AG09309 (cell line): ENCODE measurements around the gene DLG1.
A peak's percentile ranks its signal among the peaks of the same experiment; 100 is the strongest.

ENCODE experiments used
- DNase-seq: peaks from one replicate; pipeline ENCODE4 v3.0.0-alpha.2; 2010; ENCODE audit warnings: low read depth
- H3K4me3 ChIP-seq: 2 replicates; pipeline ENCODE4 v1.5.1; 2011; ENCODE audit warnings: mild to moderate bottlenecking, low read depth, low read length, moderate library complexity; ENCODE audit not compliant: control insufficient read depth
- TF ChIP-seq, protein P1 (sequence below): IDR thresholded peaks from 2 replicates; pipeline ENCODE4 v1.5.1; 2011; ENCODE audit warnings: mild to moderate bottlenecking, low read depth, low read length, inconsistent platforms; ENCODE audit not compliant: insufficient read depth, control insufficient read depth; ENCODE audit errors: missing control alignments

The DLG1 gene

DNA sequence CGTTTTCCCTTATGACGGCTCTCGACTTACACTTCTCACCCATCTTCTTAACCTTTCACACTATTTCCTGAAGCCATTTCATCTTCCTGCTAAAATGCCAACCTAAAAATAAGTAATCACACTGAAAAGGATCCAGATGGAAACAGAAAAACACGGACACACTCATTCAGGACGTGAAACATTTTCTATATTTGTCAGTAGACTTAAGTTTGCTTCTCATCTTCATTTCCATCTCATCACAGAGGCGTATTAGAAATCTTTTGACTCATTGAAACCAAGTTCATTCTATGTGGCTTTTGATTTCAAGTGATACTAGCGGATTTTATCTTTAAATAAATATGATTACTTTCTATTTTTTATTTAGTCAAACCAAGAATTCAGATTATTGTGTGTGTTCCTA, 27.4 kb upstream of the DLG1 start:
- no peak for DNase-seq
- TF ChIP-seq, protein P1, sequence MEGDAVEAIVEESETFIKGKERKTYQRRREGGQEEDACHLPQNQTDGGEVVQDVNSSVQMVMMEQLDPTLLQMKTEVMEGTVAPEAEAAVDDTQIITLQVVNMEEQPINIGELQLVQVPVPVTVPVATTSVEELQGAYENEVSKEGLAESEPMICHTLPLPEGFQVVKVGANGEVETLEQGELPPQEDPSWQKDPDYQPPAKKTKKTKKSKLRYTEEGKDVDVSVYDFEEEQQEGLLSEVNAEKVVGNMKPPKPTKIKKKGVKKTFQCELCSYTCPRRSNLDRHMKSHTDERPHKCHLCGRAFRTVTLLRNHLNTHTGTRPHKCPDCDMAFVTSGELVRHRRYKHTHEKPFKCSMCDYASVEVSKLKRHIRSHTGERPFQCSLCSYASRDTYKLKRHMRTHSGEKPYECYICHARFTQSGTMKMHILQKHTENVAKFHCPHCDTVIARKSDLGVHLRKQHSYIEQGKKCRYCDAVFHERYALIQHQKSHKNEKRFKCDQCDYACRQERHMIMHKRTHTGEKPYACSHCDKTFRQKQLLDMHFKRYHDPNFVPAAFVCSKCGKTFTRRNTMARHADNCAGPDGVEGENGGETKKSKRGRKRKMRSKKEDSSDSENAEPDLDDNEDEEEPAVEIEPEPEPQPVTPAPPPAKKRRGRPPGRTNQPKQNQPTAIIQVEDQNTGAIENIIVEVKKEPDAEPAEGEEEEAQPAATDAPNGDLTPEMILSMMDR, result no peak
- H3K4me3 ChIP-seq, result no peak overlapping the region

DNA sequence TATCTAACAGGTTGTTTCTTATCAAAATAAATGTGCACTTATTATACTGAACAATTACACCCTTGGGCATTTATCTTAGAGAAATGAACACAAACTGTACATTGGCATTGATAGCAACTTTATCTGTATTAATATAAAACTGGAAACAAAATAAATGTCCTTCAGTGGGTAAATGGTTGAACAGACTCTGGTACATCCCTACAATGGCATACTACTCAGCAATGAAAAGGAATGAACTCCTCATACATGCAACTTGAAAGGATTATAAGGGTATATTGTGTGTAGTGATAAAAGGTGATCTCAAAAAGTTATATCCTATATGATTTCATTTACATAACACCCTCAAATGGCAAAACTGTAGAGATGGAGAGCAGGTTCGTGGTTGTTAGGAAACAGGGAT, 23.7 kb upstream of the DLG1 start:
- no peak overlapping the region for H3K4me3 ChIP-seq
- TF ChIP-seq, protein P1, result no peak
- DNase-seq, result no peak

DNA sequence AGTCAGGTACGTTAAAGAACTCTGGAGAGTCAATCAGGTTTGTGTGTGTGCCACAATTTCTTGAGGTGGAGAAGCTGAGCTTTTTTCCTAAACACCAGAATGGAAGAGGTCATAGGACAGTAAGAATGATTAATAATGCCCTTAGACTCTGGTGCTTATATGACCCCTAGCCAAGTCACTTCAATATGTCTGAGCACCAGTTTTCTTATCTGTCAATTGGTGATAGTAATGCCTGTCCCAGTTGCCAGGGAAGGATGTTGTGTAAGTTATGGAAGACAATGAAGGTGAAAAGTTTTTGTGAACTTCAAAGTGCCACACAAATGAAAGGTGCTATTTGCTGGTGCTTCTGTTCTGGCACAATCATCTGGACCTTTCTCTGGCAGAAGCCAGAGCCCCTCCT, 22.2 kb upstream of the DLG1 start:
- TF ChIP-seq, protein P1, result no peak
- H3K4me3 ChIP-seq, result no peak overlapping the region
- DNase-seq, result no peak

DNA sequence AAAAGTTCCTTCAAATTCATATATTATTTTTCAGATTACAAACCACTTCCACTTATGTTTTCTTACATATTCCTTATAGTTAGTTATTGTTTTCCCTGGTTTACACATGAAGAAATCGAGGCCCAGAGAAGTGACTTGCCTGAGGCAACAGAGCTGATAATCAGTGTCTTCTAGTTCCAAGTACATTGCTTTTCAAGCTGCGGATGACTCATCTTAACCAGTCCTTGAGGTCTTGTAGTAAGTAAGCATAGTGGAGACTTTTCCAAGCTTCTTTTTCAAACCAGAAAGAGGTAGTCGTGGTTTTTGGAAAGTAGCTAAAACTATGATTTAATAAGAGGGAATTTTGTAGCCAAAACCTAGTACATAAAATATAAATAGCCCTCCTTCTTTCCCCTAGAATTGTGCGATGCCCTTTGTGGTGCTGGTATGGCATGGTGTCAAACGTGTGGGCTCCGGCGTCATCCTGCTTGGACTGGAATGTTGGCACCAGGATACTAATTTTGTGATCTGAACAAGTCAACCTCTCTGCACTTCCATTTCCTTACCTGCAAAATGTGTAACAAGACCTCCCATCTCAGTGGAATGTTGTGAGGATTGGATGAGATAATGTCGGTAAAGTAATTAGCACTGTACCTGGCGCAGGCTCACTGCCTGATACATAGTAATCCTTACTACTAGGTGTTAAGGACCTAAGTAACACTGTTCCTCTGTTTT, 19.0 kb upstream of the DLG1 start:
- H3K4me3 ChIP-seq, result no peak overlapping the region
- TF ChIP-seq, protein P1, result no peak
- peak; percentile 94 for DNase-seq

DNA sequence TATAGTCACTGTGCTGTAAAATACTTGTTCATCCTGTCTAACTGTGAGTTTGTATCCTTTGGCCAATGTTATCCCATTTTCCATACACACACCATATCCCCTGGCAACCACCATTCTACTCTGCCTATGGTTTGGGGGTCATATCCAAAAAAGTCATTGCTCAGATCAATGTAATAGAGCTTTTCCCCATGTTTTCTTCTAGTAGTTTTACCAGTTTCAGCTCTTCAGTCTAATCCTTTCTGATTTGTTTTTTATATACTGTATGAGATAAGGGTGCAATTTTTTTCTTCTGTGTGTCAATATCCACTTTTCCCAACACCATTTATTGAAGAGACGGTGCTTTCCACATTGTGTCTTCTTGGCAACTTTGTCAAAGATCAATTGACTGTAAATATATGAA, 14.0 kb upstream of the DLG1 start:
- no peak overlapping the region for H3K4me3 ChIP-seq
- DNase-seq, result no peak
- TF ChIP-seq, protein P1, result no peak

DNA sequence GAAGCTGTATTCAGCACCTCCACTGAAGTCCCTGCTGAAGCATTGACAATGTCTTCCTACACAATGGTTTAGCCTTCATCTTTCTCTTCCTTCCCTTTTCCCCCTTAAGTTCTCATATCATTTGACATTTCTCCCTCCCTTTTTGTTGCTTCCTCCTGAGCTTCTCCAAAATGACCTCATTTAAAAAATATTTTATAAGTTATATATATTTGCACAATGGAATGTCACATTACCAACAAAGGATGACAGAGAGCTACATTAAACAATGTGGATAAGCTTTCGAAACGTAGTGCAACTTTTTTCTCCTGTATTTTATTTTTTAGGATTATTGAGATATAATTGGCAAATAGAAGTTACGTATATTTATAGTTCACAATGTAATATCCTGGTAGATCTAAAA, 13.2 kb upstream of the DLG1 start:
- no peak for DNase-seq
- H3K4me3 ChIP-seq, result no peak overlapping the region
- TF ChIP-seq, protein P1, result no peak
